HG03039 (cell line): ENCODE measurements around the gene NYAP2.

Source experiments
- ATAC-seq: cut with Tn5 transposase; IDR thresholded peaks from one replicate; pipeline ENCODE4 v1.9.1; 2021; ENCODE audit warnings: mild to moderate bottlenecking, moderate library complexity; ENCODE audit not compliant: unreplicated experiment

NYAP2 gene

DNA sequence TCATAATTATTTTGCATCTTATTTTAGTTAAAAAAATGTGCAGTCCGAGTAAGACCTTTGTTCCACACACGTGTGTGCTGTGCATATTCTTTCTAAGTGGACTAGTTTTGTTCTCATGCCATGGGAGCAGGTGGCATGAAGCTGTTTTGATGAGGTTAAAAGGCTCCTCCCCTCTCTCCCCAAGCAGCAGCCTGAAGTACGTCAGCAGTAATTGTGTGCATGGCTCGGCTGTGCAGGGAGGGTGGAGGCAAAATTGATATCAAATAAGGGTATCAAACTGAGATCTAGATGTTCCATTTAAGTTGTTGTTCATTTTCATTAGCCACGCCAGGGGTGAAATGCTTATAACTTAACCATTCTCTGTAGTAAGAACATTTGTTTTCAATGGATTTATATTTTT is at the start of gene NYAP2:
Gene NYAP2 (plus strand): TSS at position 207 of the 400 bp plus-strand sequence. CDS start 9,171 bp downstream, outside the sequence.
- no peak for ATAC-seq

DNA sequence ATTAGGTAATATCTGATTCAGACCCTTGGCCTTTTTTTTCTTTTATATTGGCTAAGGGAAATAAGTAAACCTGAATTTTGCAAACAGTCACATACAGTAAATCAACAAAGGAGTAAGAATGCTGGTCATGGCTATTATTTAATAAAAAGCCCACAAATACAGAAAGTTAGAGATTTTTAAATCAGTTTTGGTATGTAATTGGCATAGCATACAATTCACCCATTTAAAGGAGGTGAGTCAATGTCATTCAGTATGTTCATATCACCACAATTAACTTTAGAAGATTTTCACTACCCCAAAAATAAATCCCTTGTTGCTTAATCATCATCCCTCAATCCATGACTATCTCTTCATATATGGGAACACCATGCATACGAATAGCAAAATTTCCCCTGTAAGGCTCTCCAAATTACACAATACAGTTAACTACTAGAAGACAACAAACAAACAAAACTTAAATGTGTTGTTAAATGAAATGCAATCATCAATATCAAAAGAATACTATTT is 45.9 kb upstream of the NYAP2 start:
- no peak for ATAC-seq

DNA sequence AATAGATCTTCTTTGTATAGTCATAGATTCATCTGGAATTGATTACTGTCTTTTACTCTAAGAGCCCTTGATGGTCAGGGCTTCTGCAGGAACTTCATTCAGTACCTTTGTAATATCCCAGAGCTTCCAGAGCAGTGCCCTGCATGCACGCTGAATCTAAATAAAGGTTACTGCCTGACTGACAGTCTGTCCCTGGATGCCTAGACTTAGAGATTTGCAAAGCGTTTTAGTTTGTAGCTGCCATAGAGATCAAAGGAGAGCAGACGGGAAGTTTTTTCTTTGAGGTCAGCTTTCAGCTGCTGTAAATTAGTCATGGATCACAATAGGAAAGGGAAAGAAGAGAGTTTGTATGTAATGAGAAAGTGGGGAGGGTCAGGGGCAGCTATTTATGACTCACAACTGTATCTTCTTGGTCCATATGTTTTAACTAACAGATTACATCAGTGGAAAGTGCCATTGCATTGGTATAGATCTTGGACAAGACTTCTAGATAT is 45.2 kb upstream of the NYAP2 start:
- ATAC-seq: no peak

DNA sequence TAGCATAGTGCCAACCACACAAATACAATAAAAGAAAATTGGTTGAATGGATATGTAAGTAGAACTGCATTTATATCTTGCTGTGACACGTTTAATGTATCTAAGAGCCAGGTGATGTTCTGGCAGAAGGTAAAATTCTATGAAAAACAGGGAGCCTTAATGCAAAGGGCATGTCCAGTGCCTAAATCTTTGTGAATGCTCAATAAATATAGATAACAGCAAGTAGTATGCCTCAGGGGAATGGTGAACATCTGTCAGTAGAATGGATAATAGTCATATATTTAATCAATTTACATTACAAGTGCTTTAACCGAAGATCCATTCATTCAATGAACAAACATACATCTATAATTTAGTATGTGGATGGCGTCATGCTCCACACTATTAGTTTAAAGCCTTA is 43.7 kb upstream of the NYAP2 start:
- ATAC-seq: no peak

DNA sequence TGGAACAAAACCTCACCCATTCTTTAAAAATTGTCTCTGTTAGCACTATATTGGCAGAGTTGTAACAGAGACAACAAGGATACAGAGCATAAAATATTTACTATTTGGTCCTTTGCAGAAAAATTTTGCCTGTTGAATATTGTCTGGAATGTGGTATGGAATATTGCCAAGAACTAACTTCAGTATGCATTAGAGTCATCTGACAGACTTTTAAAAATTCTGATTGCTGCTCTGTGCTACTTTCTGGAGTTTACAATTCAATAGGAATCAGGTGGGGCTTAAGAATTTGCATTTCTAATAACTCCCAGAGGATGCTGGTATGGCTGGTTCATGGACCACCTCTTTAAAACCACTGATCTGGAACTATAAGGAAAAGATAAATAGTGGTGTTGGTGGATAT is 32.8 kb upstream of the NYAP2 start:
- ATAC-seq: no peak

DNA sequence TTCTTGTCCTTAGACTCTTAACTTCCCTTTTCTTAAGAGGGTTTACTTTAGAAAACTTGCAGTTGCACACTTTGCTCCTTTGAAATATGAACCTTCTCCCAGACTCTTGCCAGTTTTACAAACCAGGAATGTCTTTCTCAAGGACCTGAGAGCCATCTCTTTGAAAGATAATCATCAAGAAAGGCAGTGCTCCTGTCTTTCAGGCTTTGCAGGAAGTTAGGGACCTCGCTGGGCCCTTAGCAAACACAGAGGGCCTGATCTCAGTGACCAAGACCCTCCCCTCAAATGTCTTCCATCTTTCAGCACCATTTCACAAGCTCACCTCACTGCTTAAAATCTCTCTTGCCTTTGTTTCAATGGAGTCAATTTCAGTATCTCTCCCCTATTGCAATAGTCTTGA is 32.0 kb upstream of the NYAP2 start:
- ATAC-seq: no peak

DNA sequence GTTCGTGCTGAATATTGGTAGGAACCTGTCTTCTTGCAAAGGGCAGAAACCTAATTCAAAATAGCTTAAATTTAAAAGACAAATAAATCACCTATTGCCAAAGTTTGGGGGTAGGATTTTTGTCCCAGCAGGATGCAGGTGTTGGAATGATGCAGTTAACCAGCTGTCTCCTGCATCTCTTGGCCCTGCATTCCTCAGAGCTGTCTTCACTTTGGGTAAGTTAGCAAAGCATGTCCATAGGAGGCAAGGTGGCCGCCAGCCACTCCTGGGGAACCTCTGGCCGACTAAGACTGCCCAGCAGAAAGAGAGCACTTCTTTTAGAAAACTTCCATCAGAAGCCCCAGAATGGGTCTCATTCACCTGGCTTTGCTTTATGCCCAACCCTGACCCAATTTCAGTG is 20.5 kb upstream of the NYAP2 start:
- ATAC-seq: no peak

DNA sequence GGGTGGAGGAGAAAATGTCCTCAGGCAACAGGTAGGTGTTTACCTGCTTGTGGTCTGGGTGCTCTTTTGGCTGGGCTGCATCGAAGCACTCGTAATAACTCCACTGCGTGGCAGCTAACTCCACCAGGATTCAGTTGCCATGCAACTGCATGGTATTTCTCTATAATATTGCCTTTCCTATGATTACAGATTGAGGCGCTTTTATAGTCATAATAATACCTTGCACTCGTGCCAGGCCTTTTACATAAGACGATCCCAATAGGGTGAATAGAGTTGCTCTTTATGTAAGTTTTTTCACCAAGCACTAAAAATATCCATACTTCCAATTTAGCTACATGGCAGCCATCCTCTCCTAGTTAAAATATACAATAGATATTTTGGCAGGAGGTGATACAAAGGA is 19.7 kb upstream of the NYAP2 start:
- no peak for ATAC-seq

DNA sequence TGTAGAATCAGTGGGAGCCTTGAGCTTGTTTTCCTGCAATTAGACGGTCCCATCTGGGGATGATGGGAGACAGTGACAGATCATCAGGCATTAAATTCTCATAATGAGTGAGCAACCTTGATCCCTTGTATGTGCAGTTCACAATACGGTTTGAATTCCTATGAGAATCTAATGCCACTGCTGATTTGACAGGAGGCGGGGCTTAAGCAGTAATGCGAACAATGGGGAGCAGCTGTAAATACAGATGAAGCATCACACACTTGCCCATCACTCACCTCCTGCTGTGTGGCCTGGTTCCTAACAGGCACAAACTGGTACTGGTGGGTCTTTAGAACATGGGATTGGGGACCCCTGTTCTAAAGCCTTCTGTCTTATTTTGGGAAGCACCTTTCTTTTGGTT is 17.9 kb upstream of the NYAP2 start:
- no peak for ATAC-seq

DNA sequence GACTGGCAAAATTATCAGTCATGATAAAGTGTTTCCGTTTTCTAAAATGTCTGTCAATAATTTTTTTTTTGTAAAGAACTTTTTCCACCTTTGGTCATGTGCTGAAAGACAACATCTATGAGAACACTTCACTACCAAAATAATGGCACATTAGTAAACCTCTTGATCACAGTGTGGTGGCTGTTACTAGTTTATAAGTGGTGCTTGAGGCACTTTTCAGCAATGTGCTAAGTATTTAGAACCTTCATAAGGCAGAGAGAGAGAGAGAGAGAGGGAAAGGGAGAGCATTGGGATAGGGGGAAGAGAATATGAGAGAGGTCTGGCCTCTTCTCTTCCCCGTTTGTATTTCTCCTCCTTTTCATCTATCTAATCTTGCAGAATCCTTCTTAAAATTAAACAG is 1.1 kb upstream of the NYAP2 start:
- no peak for ATAC-seq

DNA sequence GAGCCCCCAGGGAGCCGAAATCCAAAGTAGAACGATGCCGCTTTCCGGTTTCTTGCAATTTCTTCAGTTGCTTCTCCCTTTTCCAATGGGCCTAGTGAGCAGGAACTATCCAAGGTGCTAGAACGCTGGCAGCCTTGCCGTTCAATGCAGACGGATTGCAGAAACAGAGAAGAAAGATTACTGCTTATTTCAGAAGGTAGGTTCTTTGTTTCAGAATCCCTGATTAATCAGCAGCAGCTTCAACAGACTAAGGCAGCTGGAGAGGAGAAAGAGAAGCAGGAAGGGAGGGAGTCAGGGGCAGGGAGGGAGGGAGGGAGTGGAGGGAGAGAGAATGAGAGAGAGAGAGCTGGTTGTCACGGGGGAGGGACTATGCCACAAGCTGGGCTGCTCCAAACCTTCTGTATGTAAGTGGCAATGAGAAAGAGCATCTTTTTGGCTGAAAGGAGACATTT is 576 bp downstream of the NYAP2 start:
- ATAC-seq: no peak

DNA sequence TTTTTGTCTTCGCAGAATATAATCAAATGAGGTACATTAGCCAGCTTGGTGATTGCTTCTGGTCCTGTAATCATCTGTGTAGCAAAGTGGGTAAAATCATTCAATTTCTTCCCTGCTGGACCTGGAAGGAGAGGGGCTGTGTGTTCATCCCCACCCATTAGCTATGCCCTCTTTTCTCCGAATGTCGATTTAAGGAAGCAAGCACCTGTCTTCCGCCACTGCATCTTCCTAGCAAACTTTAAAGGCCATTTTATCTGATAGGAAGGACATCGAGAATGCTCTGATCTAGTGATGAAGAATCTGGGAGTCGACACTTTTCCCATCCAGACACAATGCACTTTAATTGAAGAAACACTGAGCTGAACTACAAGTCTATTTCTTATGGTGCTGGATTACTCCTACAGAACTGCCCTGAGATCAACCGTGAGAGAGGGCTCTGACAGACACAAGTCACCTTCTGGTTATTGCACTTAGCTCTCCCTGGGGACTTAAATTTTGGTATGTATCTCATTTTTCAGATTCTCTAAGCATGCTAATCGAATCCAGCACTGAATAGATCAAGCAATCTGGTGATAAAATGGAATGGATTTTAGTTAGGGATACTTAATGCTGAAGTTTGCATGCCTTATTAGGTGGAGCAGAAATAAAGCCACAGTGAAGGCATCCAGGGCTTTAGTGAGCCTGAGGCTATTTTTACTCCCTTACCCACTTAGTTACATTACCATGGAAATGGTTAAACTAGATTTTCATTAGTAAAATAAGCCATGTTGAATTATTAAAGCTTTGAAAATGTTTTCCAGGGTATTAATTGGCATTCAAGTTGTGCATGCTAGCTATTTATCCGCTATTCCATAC is 1.3 kb downstream of the NYAP2 start:
- ATAC-seq: no peak

DNA sequence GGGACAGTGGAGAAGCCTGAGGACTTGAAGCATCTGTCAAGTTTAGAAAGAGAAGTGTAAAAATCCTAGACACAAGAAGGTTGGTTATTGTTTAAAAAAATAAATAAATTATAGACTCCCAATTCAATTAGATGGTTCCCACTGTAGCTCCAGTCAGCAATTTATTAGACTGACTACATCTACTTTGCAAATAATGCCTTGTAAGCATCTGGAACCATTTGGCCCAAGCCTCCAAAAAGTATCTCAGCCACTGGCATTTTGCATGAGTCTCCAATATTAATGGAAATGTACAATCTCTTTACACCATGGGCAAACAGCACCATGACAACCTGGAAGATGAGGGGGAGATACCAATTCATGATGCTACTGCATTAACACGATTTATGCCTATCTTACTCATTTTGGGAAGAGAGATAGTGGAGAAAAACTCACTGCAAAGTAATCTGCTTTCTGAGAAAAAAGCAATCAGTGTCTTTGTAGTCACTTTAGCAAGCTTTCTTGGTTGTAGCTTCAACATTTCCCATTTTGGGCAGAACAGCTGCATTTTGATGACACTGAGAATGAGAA is 2.8 kb downstream of the NYAP2 start:
- ATAC-seq: no peak

DNA sequence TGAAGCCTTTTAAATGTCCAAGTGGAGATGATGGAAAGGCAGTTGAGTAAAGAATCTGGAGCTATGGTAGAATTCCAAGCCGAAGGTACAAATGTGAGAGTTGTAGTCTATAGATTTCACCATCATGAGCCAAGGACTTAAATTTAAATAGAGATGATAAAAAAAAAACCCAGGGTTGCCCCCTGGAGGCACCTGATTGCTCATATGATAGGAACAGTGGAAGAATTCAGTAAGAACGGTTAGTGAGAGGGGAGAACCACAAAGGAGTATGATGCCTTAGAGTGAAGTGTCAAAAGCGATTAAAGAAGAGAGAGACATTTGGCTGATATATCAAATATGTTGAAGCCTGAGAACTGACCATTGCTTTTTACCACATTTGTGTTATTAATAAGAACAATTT is 11.9 kb downstream of the NYAP2 start:
- no peak for ATAC-seq

DNA sequence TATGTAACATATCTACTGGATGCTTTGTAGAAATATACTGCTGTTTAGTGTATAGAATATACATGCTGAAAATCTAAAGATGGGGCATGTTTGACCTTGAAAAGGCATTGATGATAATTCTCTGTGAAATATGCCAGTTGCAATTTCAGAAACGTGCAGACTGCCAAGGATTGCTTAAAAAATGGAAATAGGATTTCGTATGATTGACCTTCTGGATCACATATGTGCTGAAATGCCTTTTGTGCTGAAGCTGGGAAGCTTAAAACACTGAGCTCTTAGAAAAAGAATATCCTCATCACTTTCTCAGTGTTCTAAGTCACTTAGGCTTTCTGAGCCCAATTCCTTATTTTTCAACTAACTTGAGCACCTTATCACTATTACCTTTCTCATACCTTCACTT is 14.3 kb downstream of the NYAP2 start:
- ATAC-seq: no peak

DNA sequence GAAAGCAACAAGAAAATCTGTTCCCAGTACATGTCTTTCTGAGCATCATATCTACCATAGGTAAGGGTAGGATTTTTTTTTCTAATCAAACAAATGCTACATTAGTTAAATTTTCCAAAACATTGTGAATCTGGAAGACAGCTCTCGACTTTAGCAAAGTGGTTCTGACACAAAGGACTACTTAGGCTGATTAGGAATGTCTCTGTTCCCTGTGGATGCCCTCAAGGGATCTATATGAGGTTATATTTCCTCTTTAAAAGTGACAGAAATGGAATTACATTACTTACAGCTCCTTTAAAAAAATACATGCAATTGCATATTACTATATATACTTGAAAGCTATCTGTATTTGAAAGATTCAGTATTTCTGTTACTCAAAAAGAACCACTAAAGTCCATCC is 15.4 kb downstream of the NYAP2 start:
- no peak for ATAC-seq

DNA sequence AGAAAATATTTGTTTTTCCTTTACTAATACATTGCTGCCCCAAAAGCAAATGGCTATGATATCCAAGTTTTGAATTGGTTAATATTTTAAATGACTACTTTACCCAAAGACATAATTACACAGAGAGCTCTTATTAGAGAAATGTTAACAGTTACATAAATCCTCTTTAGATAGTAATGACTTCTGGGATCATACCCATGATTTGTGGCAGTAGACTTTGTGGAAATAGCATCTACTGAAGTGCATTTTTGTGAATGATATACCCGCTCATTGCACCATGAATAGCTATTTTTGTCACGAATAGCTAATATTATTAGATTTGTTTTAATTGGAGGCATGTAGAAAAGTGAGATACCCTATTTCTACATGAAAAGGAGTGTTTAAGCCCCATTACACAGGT is 15.8 kb downstream of the NYAP2 start:
- no peak for ATAC-seq

DNA sequence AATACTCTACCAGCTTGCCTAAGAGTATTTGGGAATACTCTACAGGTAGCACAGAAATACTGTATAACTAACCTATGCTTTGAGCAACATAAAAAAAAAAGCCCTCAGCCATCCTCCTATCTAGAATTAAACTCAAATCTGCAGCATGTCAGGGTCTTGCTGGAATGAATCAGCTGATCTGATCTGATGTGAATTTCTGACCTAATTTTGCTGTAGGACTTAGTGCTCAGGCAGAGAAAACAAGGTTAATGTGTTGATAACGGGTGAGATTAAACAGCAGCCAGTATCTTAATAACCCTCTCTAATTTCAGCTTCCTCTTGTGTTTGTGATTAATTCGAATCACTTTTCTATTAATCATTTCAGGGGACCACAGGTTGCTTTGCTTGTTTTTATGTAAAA is 16.3 kb downstream of the NYAP2 start:
- no peak for ATAC-seq

DNA sequence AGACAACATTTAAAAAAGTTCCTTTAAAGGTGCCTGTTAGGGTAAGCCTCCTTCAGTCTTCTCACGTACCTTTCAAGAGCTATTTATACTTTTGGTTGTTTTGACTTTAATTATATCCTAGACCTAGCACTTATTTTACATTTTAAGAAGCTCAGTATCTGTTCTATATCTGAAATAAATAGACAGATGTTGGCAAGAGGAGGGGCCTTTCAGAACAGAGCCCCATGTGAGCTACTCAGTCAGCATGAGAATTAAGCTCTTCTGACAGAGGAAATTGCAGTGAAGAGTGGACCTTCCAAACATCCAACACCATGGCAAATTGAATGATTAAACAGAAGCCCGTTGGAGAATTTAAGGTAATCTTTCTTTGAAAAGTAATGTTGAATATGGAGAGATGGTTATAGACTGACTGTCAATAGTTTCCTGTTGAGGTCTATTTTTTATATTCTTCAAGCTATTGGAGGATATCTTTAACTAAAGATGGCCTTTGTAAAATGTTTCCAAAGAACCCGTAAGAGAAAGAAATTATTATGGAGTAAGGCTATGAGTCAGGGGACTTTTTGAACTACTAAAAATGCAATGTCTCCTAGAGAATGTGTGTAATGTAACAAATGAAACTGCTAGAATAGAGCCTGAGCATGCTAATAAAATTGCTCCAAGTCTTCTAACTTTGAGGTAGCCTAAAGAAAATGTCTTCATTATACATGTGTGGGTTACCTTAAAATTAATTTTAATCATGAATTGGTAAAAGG is 17.3 kb downstream of the NYAP2 start:
- ATAC-seq: no peak

DNA sequence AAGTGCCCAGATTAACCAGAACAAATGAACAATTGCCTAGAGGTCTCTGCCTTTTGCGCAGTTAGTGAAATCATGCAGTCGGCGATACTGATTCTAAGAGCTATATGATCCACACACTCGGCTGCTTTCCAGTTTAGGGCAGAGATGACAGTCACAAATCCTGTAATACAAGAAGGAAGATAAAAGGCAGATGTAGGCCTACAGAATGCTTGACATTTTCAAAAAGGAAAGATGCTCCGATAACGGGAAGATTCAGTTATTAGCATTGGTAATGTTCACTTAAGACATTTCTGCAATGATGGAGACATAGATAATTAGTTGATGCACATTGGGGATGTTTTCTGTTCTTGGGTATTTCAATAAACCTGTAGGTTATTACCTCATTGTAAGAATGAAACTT is 19.5 kb downstream of the NYAP2 start:
- ATAC-seq: no peak

DNA sequence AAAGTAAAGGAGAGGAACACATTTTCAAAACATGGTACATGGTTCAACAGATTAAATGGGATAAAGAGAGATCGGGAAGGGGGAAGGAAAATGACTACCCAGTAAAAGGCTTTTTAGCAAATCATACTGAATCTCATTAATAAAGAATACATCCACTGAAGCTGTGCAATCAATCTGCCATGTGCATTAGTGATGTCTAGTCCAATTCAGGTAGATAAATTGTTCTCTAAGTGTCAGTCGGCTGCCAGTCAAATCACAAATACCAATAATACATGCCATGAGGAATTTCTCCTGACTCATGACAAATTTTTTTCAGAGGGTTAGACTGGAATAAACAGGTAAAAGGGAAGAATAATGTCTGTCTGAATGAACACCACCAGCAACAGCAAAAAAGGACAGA is 22.6 kb downstream of the NYAP2 start:
- no peak for ATAC-seq

DNA sequence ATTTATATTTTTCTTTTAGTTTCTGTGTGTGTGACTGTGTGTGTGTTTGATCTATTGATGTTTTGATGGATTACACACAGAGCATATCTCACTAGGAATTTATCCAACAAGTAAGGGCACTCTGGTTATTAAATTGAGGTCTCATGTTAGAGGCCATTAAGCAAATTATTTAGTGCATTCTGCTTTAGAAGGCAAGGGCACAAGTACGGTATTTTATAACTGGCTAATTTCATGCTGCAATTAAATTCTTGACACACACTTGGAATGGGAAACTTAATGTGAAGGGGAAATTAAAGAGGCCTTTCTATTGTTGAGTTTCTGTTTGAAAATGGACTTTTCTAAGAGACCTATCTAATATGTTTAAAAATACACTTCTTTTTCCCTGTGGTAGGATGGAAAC is 25.8 kb downstream of the NYAP2 start:
- ATAC-seq: no peak
